CD14-positive monocyte (primary cell): ENCODE results near the gene SNX19. TPM values are rescaled to one million over a fixed set of nuclear protein-coding genes. Genes with fewer than 3 reads are reported as not detected.

Source experiments
- DNase-seq, 3 donors: peaks; one replicate each; pipeline ENCODE4 v3.0.0-alpha.2; 2011 to 2022
- H2AFZ ChIP-seq: 2 replicates; pipeline ENCODE4 v1.6.0; 2012; ENCODE audit warnings: mild to moderate bottlenecking, low read depth, low read length, inconsistent platforms; ENCODE audit not compliant: insufficient read depth, poor library complexity, severe bottlenecking
- H3K27ac ChIP-seq, 2 donors: 1 replicate in 1 of 2; 2 replicates in 1 of 2; pipeline ENCODE4 v1.5.1; 2012 to 2013; ENCODE audit warnings: low read length in 2 of 2, control low read depth in 1 of 2, inconsistent platforms in 1 of 2, low read depth in 1 of 2, mild to moderate bottlenecking in 1 of 2
- H3K27me3 ChIP-seq, 2 donors: one replicate each; pipeline versions ENCODE4 v1.6.0 to v1.6.1; 2011 to 2013; ENCODE audit warnings: low read length in 2 of 2; ENCODE audit not compliant: control insufficient read depth in 2 of 2, insufficient read depth in 2 of 2
- H3K36me3 ChIP-seq, 2 donors: replicated peaks in 1 of 2; 1 replicate in 1 of 2; 2 replicates in 1 of 2; pipeline versions ENCODE4 v1.5.1 to v1.6.1; 2012 to 2013; ENCODE audit warnings: low read length in 2 of 2, control low read depth in 1 of 2, inconsistent platforms in 1 of 2, mild to moderate bottlenecking in 1 of 2; ENCODE audit not compliant: insufficient read depth in 2 of 2, control insufficient read depth in 1 of 2
- H3K4me1 ChIP-seq, 2 donors: 1 replicate in 1 of 2; 2 replicates in 1 of 2; pipeline versions ENCODE4 v1.5.1 to v1.6.1; 2012 to 2013; ENCODE audit warnings: low read length in 2 of 2, control low read depth in 1 of 2, inconsistent platforms in 1 of 2, mild to moderate bottlenecking in 1 of 2, moderate library complexity in 1 of 2; ENCODE audit not compliant: insufficient read depth in 2 of 2, control insufficient read depth in 1 of 2
- H3K4me2 ChIP-seq: replicated peaks from 2 replicates; pipeline ENCODE3; 2012; ENCODE audit warnings: low read length, moderate library complexity, mild to moderate bottlenecking; ENCODE audit not compliant: poor library complexity, severe bottlenecking; ENCODE audit errors: extremely low read depth
- H3K4me3 ChIP-seq, 3 experiments: fragments of 200-600 bp in 1 of 3; sonication (generic) in 1 of 3; replicated peaks in 1 of 3; 1 replicate in 2 of 3; 2 replicates in 1 of 3; pipeline ENCODE4 v1.5.1; 2011 to 2013; ENCODE audit warnings: low read length in 3 of 3, mild to moderate bottlenecking in 3 of 3, control low read depth in 2 of 3, low read depth in 2 of 3, inconsistent platforms in 1 of 3, moderate library complexity in 1 of 3
- H3K79me2 ChIP-seq: 2 replicates; pipeline ENCODE4 v1.6.0; 2012; ENCODE audit warnings: mild to moderate bottlenecking, control low read depth, inconsistent platforms, low read length, moderate library complexity; ENCODE audit not compliant: insufficient read depth
- H3K9ac ChIP-seq: 2 replicates; pipeline ENCODE4 v1.6.0; 2017; ENCODE audit warnings: low read length, mild to moderate bottlenecking; ENCODE audit not compliant: insufficient read depth, poor library complexity, severe bottlenecking
- H3K9me3 ChIP-seq, 2 donors: replicated peaks in 1 of 2; 1 replicate in 1 of 2; 2 replicates in 1 of 2; pipeline versions ENCODE4 v1.5.1 to v1.6.1; 2012 to 2013; ENCODE audit warnings: low read length in 2 of 2, control low read depth in 1 of 2; ENCODE audit not compliant: control insufficient read depth in 1 of 2, insufficient read depth in 1 of 2
- H4K20me1 ChIP-seq: 2 replicates; pipeline ENCODE4 v1.6.0; 2012; ENCODE audit warnings: mild to moderate bottlenecking, low read length, control low read depth, moderate library complexity; ENCODE audit not compliant: insufficient read depth
- H3K27ac Mint-ChIP-seq, 7 donors: one replicate each; pipeline ENCODE4 v1.8.0; 2020; ENCODE audit warnings: mild to moderate bottlenecking in 7 of 7, mixed read lengths in 7 of 7, moderate library complexity in 6 of 7, inconsistent platforms in 2 of 7
- H3K27me3 Mint-ChIP-seq, 3 donors: one replicate each; pipeline ENCODE4 v1.8.0; 2021 to 2022; ENCODE audit warnings: low read depth in 3 of 3, mild to moderate bottlenecking in 3 of 3, mixed read lengths in 3 of 3, moderate library complexity in 3 of 3, inconsistent platforms in 1 of 3
- H3K36me3 Mint-ChIP-seq, 2 donors: one replicate each; pipeline ENCODE4 v1.8.0; 2020; ENCODE audit warnings: mixed read lengths in 2 of 2, inconsistent platforms in 1 of 2, mild to moderate bottlenecking in 1 of 2
- H3K4me1 Mint-ChIP-seq: one replicate; pipeline ENCODE4 v1.8.0; 2020; ENCODE audit warnings: mild to moderate bottlenecking, mixed read lengths
- H3K4me3 Mint-ChIP-seq, 2 donors: one replicate each; pipeline ENCODE4 v1.8.0; 2020; ENCODE audit warnings: mild to moderate bottlenecking in 2 of 2, mixed read lengths in 2 of 2, moderate library complexity in 1 of 2
- H3K9me3 Mint-ChIP-seq, 7 donors: one replicate each; pipeline ENCODE4 v1.8.0; 2020 to 2022; ENCODE audit warnings: mixed read lengths in 7 of 7, mild to moderate bottlenecking in 6 of 7, moderate library complexity in 6 of 7, inconsistent platforms in 2 of 7
- CTCF ChIP-seq: fragments of 200-600 bp; IDR thresholded peaks from one replicate; pipeline ENCODE4 v1.8.0; 2022; ENCODE audit warnings: antibody characterized with exemption, mild to moderate bottlenecking
- WGBS: methylation state at CpG from one replicate; pipeline ENCODE4 v1.1.5; 2013; ENCODE audit warnings: missing lambda C conversion rate; ENCODE audit not compliant: insufficient coverage; 5-methylcytosine and 5-hydroxymethylcytosine counted together
- intact Hi-C, 2 donors: fragments of 100-400 bp; cut with micrococcal nuclease; formaldehyde crosslinking; loops; one replicate each; pipeline versions ENCODE4 v1.15.0 to v1.15.1; 2023
- polyA plus RNA-seq, 3 donors: library from polyadenylated mRNA; depleted of rRNA in 1 of 3; unstranded in 2 of 3; stranded (reverse) in 1 of 3; fragments of 300-500 nt in 2 of 3; fragments of >200 nt in 1 of 3; fragmentation: Illumina TruSeq in 2 of 3; gene quantifications; 1 replicate in 2 of 3; 2 replicates in 1 of 3; pipeline ENCODE4 v1.2.3, GENCODE V29; 2012 to 2021

SNX19 gene
- polyA plus RNA-seq, 3 donors, result 13.6 to 23.3 (median 17.6) TPM

GRCh38 chr11:130866831-130867230 lies 49.4 kb downstream of the SNX19 start:
- 100% methylated on average over 2 of the region's 4 CpGs for WGBS
- Histone ChIP-seq H3K27ac (no peak overlapping the region), H4K20me1 (no peaks in the 10 kb centered on the region), H3K4me2 (no peak overlapping the region), H3K4me1 (no peaks in the 10 kb centered on the region), H3K27me3 (no peaks in the 10 kb centered on the region), H3K9me3 (no peaks in the 10 kb centered on the region), H2AFZ (no peak overlapping the region), H3K79me2 (no peaks in the 10 kb centered on the region), H3K4me3 (no peak overlapping the region), H3K9ac (no peak overlapping the region), H3K36me3 (peaks cover 16 to 35% of the 10 kb centered on the region in 2 donors)
- Mint-ChIP-seq H3K4me1 (peaks cover 2% of the 10 kb centered on the region), H3K27ac (no peak overlapping the region), H3K9me3 (no peaks in the 10 kb centered on the region), H3K4me3 (no peak overlapping the region), H3K36me3 (peaks cover 29 to 38% of the 10 kb centered on the region in 2 donors), H3K27me3 (no peaks in the 10 kb centered on the region)
- intact Hi-C loops, result no loop called here
- no peak for DNase-seq
- no peak for TF ChIP-seq CTCF

GRCh38 chr11:130865774-130866114 lies 50.5 kb downstream of the SNX19 start:
- 87% methylated on average over 4 of the region's 7 CpGs for WGBS
- Histone ChIP-seq H3K4me3 (no peak overlapping the region), H3K9ac (no peak overlapping the region), H3K9me3 (no peaks in the 10 kb centered on the region), H3K79me2 (no peaks in the 10 kb centered on the region), H3K27ac (no peak overlapping the region), H3K4me1 (no peaks in the 10 kb centered on the region), H3K4me2 (no peak overlapping the region), H3K36me3 (peaks cover 8 to 24% of the 10 kb centered on the region in 2 donors), H2AFZ (no peak overlapping the region), H3K27me3 (no peaks in the 10 kb centered on the region), H4K20me1 (no peaks in the 10 kb centered on the region)
- H3K27ac Mint-ChIP-seq, result no peak overlapping the region
- peaks cover 18 to 27% of the 10 kb centered on the region in 2 donors for H3K36me3 Mint-ChIP-seq
- TF ChIP-seq CTCF, result no peak
- intact Hi-C loops, result no loop called here
- H3K9me3 Mint-ChIP-seq, result no peaks in the 10 kb centered on the region
- DNase-seq, result no peak
- H3K27me3 Mint-ChIP-seq, result no peaks in the 10 kb centered on the region
- no peak overlapping the region for H3K4me3 Mint-ChIP-seq
- H3K4me1 Mint-ChIP-seq, result peaks cover 2% of the 10 kb centered on the region
